RPMI8226 (cell line): Measurements from ENCODE around the gene CEBPE.
"Not testable (repeated sequence)": the region's sequence is repeated elsewhere in the genome, so short reads cannot be mapped to it uniquely, and the experiment has no call there.

Source experiments
- DNase-seq: peaks from one replicate; pipeline ENCODE4 v3.0.0-alpha.2; 2015

The CEBPE gene

DNA sequence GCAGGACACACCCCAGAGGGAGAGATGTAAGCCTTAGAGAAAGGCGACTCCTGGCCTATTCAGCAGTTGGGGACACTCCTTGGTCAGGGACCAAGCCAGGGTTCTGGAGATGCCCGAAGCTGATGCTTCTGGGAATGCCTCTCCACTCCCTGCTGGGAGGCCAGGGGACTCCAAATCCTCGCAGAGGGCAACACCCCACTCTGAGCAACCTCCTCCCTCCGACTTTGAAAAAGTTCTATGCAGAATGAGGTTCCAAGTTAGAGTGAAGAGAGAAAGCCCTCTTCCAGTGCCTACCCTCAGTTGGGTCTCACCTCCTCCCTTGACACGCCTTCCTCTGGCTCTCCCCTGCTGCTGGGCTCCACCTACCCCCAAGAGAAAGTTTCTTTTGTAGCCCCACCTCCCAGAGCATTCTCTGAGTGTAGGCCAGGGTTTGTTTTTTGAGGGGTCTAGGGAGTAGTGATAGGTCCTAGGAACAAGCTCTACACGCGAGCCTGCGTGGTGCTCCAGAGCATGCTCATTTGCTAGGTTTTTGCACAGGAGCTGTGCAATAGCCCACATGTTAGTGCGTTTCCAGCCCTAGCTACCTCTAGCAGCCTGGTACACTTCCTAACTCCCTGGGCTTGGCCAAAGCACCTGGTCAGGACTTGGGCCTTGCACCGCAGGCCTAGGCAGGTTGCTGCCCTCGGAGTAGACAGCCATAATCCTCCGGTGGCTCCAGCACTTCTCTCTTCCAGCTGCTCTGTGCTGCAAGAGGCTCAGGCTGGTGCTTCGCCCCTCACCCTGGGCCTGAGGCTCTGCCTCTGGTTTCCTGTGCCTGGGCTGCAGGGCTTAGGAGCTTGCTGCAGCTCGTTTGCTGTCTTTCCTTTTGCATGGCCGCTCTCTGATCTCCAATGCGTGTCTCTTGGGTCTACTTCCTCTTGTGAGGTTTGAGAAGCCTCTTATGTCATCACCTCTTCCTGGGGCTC is 590 bp upstream of the CEBPE start:
- no peak for DNase-seq

- DNase-seq: no peak
These were observed 1.6 kb downstream of the CEBPE start for GRCh38 chr14:23117371-23118020.

GRCh38 chr14:23115918-23116317 is 3.1 kb downstream of the CEBPE start:
- DNase-seq: no peak

- no peak for DNase-seq
These were observed 3.9 kb downstream of the CEBPE start for GRCh38 chr14:23115039-23115731.

GRCh38 chr14:23114669-23115038 is 4.4 kb downstream of the CEBPE start:
- no peak for DNase-seq

DNA sequence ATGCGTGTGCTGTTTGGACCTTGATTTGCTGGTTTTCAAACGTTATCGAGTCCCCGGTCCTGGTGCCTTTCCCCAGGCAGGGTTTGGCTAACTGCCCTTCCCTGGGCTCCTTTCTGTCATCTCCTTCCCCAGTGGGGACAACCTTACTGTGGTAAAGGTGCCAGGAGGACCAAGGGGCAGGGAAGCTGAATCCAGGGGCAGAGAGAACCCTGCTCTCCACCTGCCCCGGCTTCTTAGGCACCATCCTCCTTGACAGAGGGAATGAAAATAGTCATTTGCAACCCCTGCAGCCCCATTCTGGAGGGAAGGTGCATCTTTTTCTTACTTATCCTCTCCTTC is 5.0 kb downstream of the CEBPE start:
- DNase-seq: no peak

DNA sequence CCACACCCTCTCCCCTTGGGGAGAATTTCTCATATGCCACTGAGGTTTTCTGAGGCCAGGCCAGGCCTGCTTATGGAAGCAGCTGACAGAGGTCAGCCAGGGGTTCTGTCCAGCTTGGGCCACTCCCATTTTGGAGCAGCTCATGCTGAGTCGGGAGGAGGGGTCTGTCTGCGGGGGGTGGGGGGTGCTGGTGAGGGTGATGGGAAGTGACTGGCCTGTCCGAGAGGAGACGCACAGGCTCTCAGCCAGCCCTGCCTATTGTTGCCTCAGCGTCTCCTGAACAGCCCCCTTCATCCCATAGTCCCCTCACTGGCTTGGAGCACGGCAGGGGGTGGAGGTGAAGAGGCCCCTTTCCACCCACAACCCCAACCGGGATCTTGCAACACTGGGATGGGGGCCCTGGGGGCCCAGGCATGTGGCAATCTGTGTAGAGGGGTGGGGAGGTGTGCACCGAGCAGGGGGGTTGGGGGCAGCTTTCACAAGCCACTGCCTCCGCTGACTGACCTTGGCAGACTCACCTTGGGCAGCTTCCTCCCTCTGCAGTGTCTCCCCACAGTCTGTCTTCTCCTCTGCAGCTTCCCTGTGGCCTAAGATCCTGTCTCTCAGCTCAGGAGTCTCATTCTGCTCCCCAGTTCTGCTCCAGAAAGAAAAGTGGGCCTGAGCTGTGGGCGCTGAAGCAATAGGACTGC is 5.5 kb downstream of the CEBPE start:
- DNase-seq: no peak

DNA sequence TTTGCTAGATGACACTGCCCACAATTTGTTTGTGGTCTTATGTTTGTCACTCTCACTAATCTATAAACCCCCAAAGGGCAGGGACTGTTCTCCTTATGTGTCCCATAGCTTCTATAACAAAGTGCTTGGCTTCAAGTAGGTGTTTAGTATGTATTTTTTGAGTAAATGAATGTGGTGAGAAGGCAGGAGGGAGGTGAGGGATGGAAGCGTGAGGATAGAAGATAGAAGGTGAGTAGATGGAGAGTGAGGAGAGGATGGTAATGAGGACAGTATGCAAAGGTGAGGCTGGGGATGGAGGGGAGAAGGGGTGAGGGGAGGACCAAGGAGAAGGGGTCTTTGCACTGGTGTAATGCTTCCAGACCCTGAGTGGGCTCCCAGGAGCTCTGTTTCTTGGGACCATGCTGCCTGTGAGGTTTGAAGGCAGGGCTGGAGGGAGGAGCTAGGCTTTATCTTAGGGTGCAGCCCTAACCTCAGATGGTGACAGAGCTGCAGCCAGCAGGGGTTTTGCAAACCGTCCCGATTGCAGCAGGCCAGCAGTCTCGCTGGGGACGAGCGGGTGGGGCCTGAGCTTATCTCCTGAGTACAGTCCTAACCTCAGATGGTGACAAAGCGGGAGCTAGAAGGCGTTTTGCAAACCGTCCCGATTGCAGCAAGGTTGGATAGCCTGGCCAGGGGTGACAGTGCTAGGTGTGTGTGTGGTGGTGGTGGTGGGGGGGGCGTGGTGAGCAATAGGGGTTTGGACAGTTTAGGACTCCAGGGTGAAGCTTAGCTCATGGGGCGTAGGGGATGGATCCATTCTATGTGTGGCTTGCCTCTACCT is 6.5 kb downstream of the CEBPE start:
- no peak for DNase-seq

DNA sequence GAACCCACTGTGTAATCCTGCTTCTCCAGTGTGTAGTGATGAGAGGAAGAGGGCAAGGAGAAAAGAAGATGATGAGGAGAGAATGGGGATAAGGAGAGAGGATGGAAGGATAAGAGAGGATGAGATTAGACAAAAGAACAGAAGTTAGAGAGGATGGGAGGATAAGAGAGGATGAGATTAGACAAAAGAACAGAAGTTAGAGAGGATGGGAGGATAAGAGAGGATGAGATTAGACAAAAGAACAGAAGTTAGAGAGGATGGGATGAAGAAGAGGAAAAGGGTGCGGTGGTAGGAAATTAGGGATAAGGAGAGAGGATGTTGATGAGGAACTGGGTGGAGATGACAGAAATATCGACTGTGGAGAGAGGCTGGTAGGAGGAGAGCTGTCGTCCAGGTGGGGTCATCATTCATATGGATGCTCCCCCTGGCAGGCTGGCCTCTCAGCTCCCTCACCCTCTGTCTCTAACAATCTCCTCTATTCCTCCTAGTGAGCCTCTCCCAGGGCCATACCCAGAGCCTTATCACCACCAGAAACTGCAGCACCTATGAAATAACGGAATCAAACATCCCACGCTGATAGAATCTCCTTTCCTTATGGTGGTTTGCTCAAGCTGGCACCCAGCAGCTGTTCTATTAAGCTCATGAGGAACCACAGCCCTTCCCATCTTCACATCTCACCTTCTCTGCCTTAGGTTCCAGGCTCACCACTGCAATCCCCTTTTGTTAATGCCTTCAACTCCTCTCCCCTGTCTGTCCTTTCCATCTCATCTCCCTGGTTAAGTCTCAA is 8.3 kb downstream of the CEBPE start:
- DNase-seq: no peak

DNA sequence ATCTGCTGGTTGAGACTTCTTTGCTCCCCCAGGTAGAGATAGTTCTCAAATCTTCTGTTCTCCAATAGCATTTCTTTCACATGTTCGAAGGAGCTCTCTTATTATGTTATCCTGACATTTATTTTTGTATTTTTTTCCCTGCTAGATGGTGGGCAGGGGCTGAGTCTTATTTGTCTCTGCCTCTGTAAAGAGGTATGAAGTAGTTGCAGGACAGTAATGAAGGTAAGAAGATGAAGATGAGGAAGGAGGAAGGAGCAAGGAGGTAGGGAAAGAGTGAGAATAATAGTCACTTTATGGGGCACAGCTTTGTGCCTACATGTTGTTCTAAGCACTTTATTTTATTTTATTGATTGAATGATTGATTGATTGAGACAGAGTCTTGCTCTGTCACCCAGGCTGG is 9.3 kb downstream of the CEBPE start:
- no peak for DNase-seq

DNA sequence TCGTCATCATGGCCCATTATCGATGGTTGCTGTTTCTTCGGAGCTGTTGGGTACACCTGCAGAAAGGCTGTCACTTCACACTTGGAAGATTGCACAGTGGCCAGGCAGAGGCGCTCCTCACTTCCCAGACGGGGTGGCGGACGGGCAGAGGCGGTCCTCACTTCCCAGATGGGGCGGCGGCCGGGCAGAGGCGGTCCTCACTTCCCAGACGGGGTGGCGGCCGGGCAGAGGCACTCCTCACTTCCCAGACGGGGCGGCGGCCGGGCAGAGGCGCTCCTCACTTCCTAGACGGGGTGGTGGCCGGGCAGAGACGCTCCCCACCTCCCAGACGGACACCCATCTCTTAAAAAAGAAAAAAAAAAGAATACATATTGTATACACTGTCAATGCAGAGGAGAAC is 10.9 kb downstream of the CEBPE start:
- not testable (repeated sequence) for DNase-seq

DNA sequence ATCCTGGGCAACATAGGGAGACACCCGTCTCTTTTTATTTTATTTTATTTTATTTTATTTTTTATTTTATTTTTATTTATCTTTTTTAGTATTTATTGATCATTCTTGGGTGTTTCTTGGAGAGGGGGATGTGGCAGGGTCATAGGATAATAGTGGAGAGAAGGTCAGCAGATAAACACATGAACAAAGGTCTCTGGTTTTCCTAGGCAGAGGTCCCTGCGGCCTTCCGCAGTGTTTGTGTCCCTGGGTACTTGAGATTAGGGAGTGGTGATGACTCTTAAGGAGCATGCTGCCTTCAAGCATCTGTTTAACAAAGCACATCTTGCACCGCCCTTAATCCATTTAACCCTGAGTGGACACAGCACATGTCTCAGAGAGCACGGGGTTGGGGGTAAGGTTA is 11.4 kb downstream of the CEBPE start:
- not testable (repeated sequence) for DNase-seq

GRCh38 chr14:23106747-23107045 is 12.4 kb downstream of the CEBPE start:
- no peak for DNase-seq

DNA sequence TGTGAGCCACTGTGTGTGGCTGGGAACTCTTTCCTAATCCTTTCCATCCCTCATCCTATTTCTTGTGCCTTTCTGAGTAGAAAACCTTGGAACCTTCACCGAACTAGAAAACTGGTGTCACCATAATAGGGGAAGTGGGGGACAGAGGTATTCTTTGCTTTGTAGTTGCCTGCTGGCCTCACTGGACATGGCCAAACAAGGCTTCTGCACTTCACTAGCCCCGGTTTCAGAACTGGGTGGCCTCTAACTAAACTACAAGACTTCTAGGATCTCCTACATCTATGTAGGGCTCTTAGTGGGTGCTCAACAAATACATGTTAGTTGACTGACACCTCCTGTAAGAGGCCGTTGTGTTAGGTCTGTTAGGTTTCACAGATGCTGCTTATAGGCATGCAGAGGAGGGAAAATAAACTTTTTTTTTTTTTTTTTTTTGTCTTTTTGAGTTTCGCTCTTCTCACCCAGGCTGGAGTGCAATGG is 13.7 kb downstream of the CEBPE start:
- DNase-seq: no peak

GRCh38 chr14:23104591-23105347 is 14.3 kb downstream of the CEBPE start, which contains the start of gene CIROP:
Gene CIROP (minus strand): TSS chr14:23104989. CDS start chr14:23104920, 69 bp downstream.
- DNase-seq: no peak

GRCh38 chr14:23104070-23104590 is 14.9 kb downstream of the CEBPE start:
- no peak for DNase-seq

DNA sequence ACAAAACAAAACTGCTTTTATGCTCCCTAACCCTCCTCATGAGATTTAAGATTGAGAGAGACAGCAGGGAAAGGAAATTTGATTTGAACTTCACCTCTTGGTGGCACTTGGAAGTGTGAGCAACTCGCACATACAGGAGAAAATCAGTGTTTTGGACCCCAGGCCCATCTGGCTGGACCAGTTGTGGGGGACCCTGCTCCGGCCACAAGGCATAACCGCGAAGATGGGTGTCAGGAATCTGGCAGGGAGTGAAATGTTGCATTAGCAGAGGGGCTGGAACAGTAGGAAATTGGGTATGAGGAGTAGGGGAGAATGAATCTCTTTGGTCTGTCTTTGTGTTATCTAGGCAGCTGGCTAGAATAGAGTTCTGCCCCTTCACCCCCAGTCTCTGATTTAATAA is 15.5 kb downstream of the CEBPE start:
- DNase-seq: no peak

- no peak for DNase-seq
These were observed 16.3 kb downstream of the CEBPE start for GRCh38 chr14:23102801-23103200.

- DNase-seq: no peak
These were observed 16.9 kb downstream of the CEBPE start for GRCh38 chr14:23101986-23102625.
